NT2/D1 (cell line): Measurements from ENCODE around the gene USP2.

ENCODE experiments used
- DNase-seq: peaks from one replicate; pipeline ENCODE4 v3.0.0-alpha.2; 2011; ENCODE audit warnings: low read depth, low spot score
- H3K27me3 ChIP-seq: 2 replicates; pipeline ENCODE4 v1.6.0; 2011; ENCODE audit warnings: mild to moderate bottlenecking; ENCODE audit not compliant: insufficient read length, insufficient read depth
- H3K36me3 ChIP-seq: 2 replicates; pipeline ENCODE4 v1.6.1; 2011; ENCODE audit warnings: mild to moderate bottlenecking, low read length, mixed read lengths; ENCODE audit not compliant: insufficient read depth, insufficient read length
- H3K4me1 ChIP-seq: 2 replicates; pipeline ENCODE4 v1.5.1; 2011; ENCODE audit not compliant: insufficient read depth, insufficient read length
- H3K4me3 ChIP-seq: 2 replicates; pipeline ENCODE4 v1.5.1; 2011; ENCODE audit warnings: low read depth; ENCODE audit not compliant: insufficient read length
- H3K9ac ChIP-seq: 2 replicates; pipeline ENCODE4 v1.6.0; 2011; ENCODE audit warnings: low read depth; ENCODE audit not compliant: insufficient read length
- H3K9me3 ChIP-seq: 2 replicates; pipeline ENCODE4 v1.5.1; 2011; ENCODE audit warnings: mild to moderate bottlenecking, low read length; ENCODE audit not compliant: insufficient read depth
- SUZ12 ChIP-seq: IDR thresholded peaks from 2 replicates; pipeline ENCODE4 v1.6.1; 2011; ENCODE audit not compliant: insufficient read length, insufficient read depth; ENCODE audit errors: extremely low read depth
- YY1 ChIP-seq: IDR thresholded peaks from 2 replicates; pipeline ENCODE4 v1.6.1; 2011; ENCODE audit not compliant: insufficient read length, insufficient read depth
- ZNF274 ChIP-seq: IDR thresholded peaks from 2 replicates; pipeline ENCODE4 v1.6.1; 2011; ENCODE audit warnings: mild to moderate bottlenecking, low read depth, low read length

Gene USP2

GRCh38 chr11:119422809-119423508 lies 41.5 kb upstream of the USP2 start, which contains the start of gene THY1:
THY1 (minus strand) TSS chr11:119423172; CDS start chr11:119420905, 2,267 bp downstream.
- peaks cover 22% of the 10 kb centered on the region for H3K4me1 ChIP-seq
- peak within 1 kb of the TSS; percentile 90 for H3K9ac ChIP-seq
- H3K4me3 ChIP-seq: peak within 1 kb of the TSS; percentile 79
- no peaks in the 10 kb centered on the region for H3K9me3 ChIP-seq
- H3K27me3 ChIP-seq: no peaks in the 10 kb centered on the region
- DNase-seq: peak; percentile 60
- peaks cover 37% of the 10 kb centered on the region for H3K36me3 ChIP-seq
- TF ChIP-seq SUZ12 (no peak), ZNF274 (no peak), YY1 (no peak)

- no peak for DNase-seq
- Histone ChIP-seq H3K9me3 (no peaks in the 10 kb centered on the region), H3K36me3 (peaks cover 40% of the 10 kb centered on the region), H3K4me3 (peak overlapping the region; percentile 79), H3K9ac (peak overlapping the region; percentile 90), H3K4me1 (peaks cover 22% of the 10 kb centered on the region), H3K27me3 (no peaks in the 10 kb centered on the region)
- TF ChIP-seq ZNF274: no peak
- TF ChIP-seq YY1: no peak
- TF ChIP-seq SUZ12: no peak
Measured at GRCh38 chr11:119421941-119422808, 40.7 kb upstream of the USP2 start.

- DNase-seq: no peak
- Histone ChIP-seq H3K4me1 (peaks cover 22% of the 10 kb centered on the region), H3K4me3 (peak overlapping the region; percentile 79), H3K27me3 (no peaks in the 10 kb centered on the region), H3K36me3 (peaks cover 40% of the 10 kb centered on the region), H3K9me3 (no peaks in the 10 kb centered on the region), H3K9ac (peak overlapping the region; percentile 90)
- TF ChIP-seq ZNF274 (no peak), SUZ12 (no peak), YY1 (no peak)
Measured at GRCh38 chr11:119421351-119421750, 39.9 kb upstream of the USP2 start.

- TF ChIP-seq SUZ12: no peak
- no peak for TF ChIP-seq YY1
- no peak for DNase-seq
- Histone ChIP-seq H3K4me1 (peaks cover 16% of the 10 kb centered on the region), H3K36me3 (peaks cover 40% of the 10 kb centered on the region), H3K9me3 (no peaks in the 10 kb centered on the region), H3K4me3 (peak overlapping the region; percentile 19), H3K27me3 (no peaks in the 10 kb centered on the region), H3K9ac (peak overlapping the region; percentile 59)
Measured at GRCh38 chr11:119420631-119421030, 39.1 kb upstream of the USP2 start.

DNA sequence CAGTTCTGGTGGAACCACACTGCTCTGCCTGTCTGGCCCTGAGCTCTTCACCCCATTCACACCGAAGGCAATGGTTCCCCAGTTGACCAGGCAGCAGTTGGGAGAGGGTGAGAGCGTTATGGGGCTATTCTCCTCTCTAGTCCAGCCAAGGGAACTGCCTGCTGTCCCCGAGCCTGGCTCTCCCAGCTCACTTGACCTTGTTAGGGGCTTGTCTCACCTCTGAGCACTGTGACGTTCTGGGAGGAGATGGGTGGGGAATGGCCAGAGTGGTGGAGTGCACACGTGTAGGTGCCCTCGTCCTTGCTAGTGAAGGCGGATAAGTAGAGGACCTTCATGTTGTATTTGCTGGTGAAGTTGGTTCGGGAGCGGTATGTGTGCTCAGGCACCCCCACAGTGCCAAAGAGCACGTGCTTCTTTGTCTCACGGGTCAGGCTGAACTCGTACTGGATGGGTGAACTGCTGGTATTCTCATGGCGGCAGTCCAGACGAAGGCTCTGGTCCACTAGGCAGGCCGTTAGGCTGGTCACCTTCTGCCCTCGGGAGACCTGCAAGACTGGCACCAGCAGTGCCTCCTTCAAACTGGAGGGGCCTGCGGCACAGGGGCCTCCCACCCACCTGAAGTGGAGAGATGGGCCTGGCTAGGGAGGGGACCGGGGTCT lies 38.5 kb upstream of the USP2 start:
- Histone ChIP-seq H3K27me3 (no peaks in the 10 kb centered on the region), H3K36me3 (peaks cover 40% of the 10 kb centered on the region), H3K4me1 (peaks cover 16% of the 10 kb centered on the region), H3K9me3 (no peaks in the 10 kb centered on the region), H3K4me3 (no peak overlapping the region), H3K9ac (peak overlapping the region; percentile 32)
- no peak for DNase-seq
- TF ChIP-seq YY1 (no peak), SUZ12 (no peak), ZNF274 (no peak)

GRCh38 chr11:119419246-119419645 lies 37.8 kb upstream of the USP2 start:
- no peak for DNase-seq
- H3K4me1 ChIP-seq: peaks cover 16% of the 10 kb centered on the region
- no peaks in the 10 kb centered on the region for H3K27me3 ChIP-seq
- H3K9me3 ChIP-seq: no peaks in the 10 kb centered on the region
- TF ChIP-seq SUZ12: no peak
- TF ChIP-seq YY1: no peak
- TF ChIP-seq ZNF274: no peak
- no peak overlapping the region for H3K9ac ChIP-seq
- no peak overlapping the region for H3K4me3 ChIP-seq
- peaks cover 40% of the 10 kb centered on the region for H3K36me3 ChIP-seq
